B cell (primary cell): ENCODE data around the gene MBOAT1.

Experiments
- CTCF ChIP-seq: fragments of 200-600 bp; IDR thresholded peaks from one replicate; pipeline ENCODE4 v1.8.0; 2022; ENCODE audit warnings: antibody characterized with exemption, mild to moderate bottlenecking
- EZH2 ChIP-seq: IDR thresholded peaks from 2 replicates; pipeline ENCODE4 v1.6.1; 2012; ENCODE audit warnings: borderline replicate concordance, low read depth, mild to moderate bottlenecking, moderate library complexity, low read length; ENCODE audit not compliant: insufficient read depth, poor library complexity, severe bottlenecking

DNA sequence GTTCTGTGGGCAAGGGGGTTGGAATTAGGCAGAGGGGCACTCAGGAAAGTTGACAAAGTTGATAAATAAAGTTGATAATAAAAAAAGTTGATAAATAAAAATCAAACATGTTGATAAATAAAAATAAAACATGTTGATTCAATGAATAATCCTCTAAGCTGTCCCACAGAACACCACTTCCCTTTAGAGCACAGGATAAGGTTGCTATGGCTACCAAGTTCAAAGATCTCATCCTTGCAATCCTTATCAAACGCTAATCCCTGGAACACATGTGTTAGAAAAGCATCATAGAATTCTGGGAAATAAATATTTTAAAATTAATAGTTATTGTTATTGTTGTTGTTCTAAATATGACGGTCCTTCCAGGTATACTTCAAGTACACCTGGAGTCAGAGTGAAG, 33.9 kb downstream of the MBOAT1 start:
- TF ChIP-seq CTCF, result no peak
- no peak for TF ChIP-seq EZH2
